Measurements from ENCODE around the gene TMPRSS3. TPM values are rescaled to one million over a fixed set of nuclear protein-coding genes. Genes with fewer than 3 reads are reported as not detected.

Gene TMPRSS3
- polyA plus RNA-seq, 2 of the 4 experiments (the other 2 are of a cell fraction), result 0.10 to 0.12 TPM

GRCh38 chr21:42383331-42383730 is 12.5 kb downstream of the TMPRSS3 start:
- CTCF ChIA-PET, result interaction anchor here (2.8 to 3.0 kb wide), 2 partner anchors 46 to 73 kb away, joined by 12 to 14 read pairs; no protein-coding TSS in a partner anchor
- TF ChIP-seq NPAS2 (CRISPR knock-in tag; IDR thresholded peaks at IDR 0.05; ENCODE audit: borderline replicate concordance) (no peak), MYC (IDR thresholded peaks at IDR 0.05; ENCODE audit: borderline replicate concordance, low read length) (no peak), ZC3H11A (IDR thresholded peaks at IDR 0.05) (no peak), SREBF2 (IDR thresholded peaks at IDR 0.05) (no peak), GATA3 (IDR thresholded peaks at IDR 0.05; ENCODE audit: borderline replicate concordance) (no peak)

GRCh38 chr21:42382915-42383314 is 12.9 kb downstream of the TMPRSS3 start:
- TF ChIP-seq ZC3H11A (IDR thresholded peaks at IDR 0.05) (no peak), HMGXB4 (CRISPR knock-in tag; IDR thresholded peaks at IDR 0.05; ENCODE audit: borderline replicate concordance) (no peak), RARB (CRISPR knock-in tag; IDR thresholded peaks at IDR 0.05) (no peak), SMC3 (IDR thresholded peaks at IDR 0.05) (no peak), RFX5 (IDR thresholded peaks at IDR 0.05) (no peak), NR3C1 (IDR thresholded peaks at IDR 0.05) (no peak), ZFP36 (IDR thresholded peaks at IDR 0.05; ENCODE audit: borderline replicate concordance, partially characterized antibody) (no peak), MAZ (IDR thresholded peaks at IDR 0.05; ENCODE audit: borderline replicate concordance, low read depth, low read length) (no peak), RAD21 (conservative IDR thresholded peaks at IDR 0.05 in 1 of 2, IDR thresholded peaks at IDR 0.05 in 1 of 2) (no peak), MAX (IDR thresholded peaks at IDR 0.05) (no peak), HDAC2 (IDR thresholded peaks at IDR 0.05) (no peak), TFCP2L1 (CRISPR knock-in tag; IDR thresholded peaks at IDR 0.05) (no peak), CHD4 (IDR thresholded peaks at IDR 0.05; ENCODE audit: borderline replicate concordance) (no peak)
- DNase-seq (ENCODE audit: low read depth in 1 of 2, low spot score in 1 of 2) (no peak), ATAC-seq (no peak), FAIRE-seq (no peak)
- H3K9me3 ChIP-seq, result peaks cover 9% of the 10 kb centered on the region; the same call in 2 of the 3 replicates
- CTCF ChIA-PET, result interaction anchor here (0.7 to 3.0 kb wide), 6 partner anchors 14 to 73 kb away, joined by 3 to 14 read pairs (median 10); no protein-coding TSS in a partner anchor
- H3K4me3 ChIP-seq, result no peak overlapping the region
- WGBS (ENCODE audit: missing lambda C conversion rate), result 50% methylated on average over 3 of the region's 6 CpGs
- no peaks in the 10 kb centered on the region for H3K4me1 ChIP-seq
- POLR2A ChIA-PET, result no interaction called here
- no peak overlapping the region for H3K4me2 ChIP-seq
- H3K27ac ChIP-seq, result no peak overlapping the region

More at GRCh38 chr21:42383331-42383730, 12.5 kb downstream of the TMPRSS3 start:
- POLR2A ChIA-PET, result no interaction called here
- Histone ChIP-seq H3K4me3 (no peak overlapping the region), H3K27ac (no peak overlapping the region), H3K4me2 (no peak overlapping the region), H3K4me1 (no peaks in the 10 kb centered on the region), H3K9me3 (peaks cover 9% of the 10 kb centered on the region; the same call in 2 of the 3 replicates)
- DNase-seq (ENCODE audit: low read depth in 1 of 2, low spot score in 1 of 2) (no peak), ATAC-seq (no peak), FAIRE-seq (no peak)
- WGBS (ENCODE audit: missing lambda C conversion rate), result 13% methylated on average over 1 of the region's 6 CpGs

GRCh38 chr21:42381347-42381984 is 14.4 kb downstream of the TMPRSS3 start:
- ATAC-seq, result peak; percentile 77 to 89
- WGBS (ENCODE audit: missing lambda C conversion rate), result 0% methylated on average over 1 of the region's 1 CpG
- no peak overlapping the region for H3K4me3 ChIP-seq
- no peak overlapping the region for H3K4me2 ChIP-seq
- POLR2A ChIA-PET, result no interaction called here
- FAIRE-seq, result no peak
- H3K9me3 ChIP-seq, result peaks cover 9% of the 10 kb centered on the region; the same call in 2 of the 3 replicates
- no peaks in the 10 kb centered on the region; the same call in 2 of the 3 replicates for H3K4me1 ChIP-seq
- CTCF ChIA-PET, result interaction anchor here (0.8 to 3.0 kb wide), 20 partner anchors 11 to 236 kb away, joined by 3 to 14 read pairs (median 4); partner anchors contain the start of gene TFF1
- TF ChIP-seq ZC3H11A (IDR thresholded peaks at IDR 0.05), result no peak
- no peak for TF ChIP-seq CBX2 (IDR thresholded peaks at IDR 0.05; ENCODE audit: borderline replicate concordance, low read depth)
- peak; percentile 59 for TF ChIP-seq CTCF (IDR thresholded peaks at IDR 0.05)
- TF ChIP-seq PBX3 (IDR thresholded peaks at IDR 0.05), result no peak
- no peak for TF ChIP-seq CHD2 (IDR thresholded peaks at IDR 0.05; ENCODE audit: low read length, partially characterized antibody)
- TF ChIP-seq EP300 (IDR thresholded peaks at IDR 0.05), result no peak
- no peak for TF ChIP-seq CBX8 (IDR thresholded peaks at IDR 0.05)
- TF ChIP-seq SMC3 (IDR thresholded peaks at IDR 0.05), result peak; percentile 67
- no peak for TF ChIP-seq HOXA7 (CRISPR knock-in tag; IDR thresholded peaks at IDR 0.05)
- peak; percentile 68 to 77 for TF ChIP-seq RAD21 (conservative IDR thresholded peaks at IDR 0.05 in 1 of 2, IDR thresholded peaks at IDR 0.05 in 1 of 2)
- peak; percentile 26 to 61 for DNase-seq (ENCODE audit: low read depth in 1 of 2, low spot score in 1 of 2)
- H3K27ac ChIP-seq, result no peak overlapping the region
